ENCODE measurements around the gene UBE2E2.

UBE2E2 gene

GRCh38 chr3:23202921-23203707 lies at the start of gene UBE2E2:
TSS of gene UBE2E2 (plus strand) at chr3:23203327.
- Histone ChIP-seq H3K4me1 (peaks cover 8% of the 10 kb centered on the region), H3K27ac (peak within 1 kb of the TSS; percentile 84), H3K4me3 (peak within 1 kb of the TSS; percentile 98), H3K9me3 (no peaks in the 10 kb centered on the region), H3K4me2 (peak within 1 kb of the TSS; percentile 83), H3K36me3 (no peaks in the 10 kb centered on the region), H3K27me3 (peaks cover 12% of the 10 kb centered on the region), H4K20me1 (peaks cover 41% of the 10 kb centered on the region), H3K9ac (peak within 1 kb of the TSS; percentile 90)
- TF ChIP-seq Cebpa-rat (IDR thresholded peaks at IDR 0.05) = no peak

- Histone ChIP-seq H3K4me3 (no peak overlapping the region), H3K27ac (no peak overlapping the region), H3K36me3 (no peaks in the 10 kb centered on the region), H3K4me2 (no peak overlapping the region), H3K27me3 (no peaks in the 10 kb centered on the region), H3K9ac (no peak overlapping the region), H3K9me3 (peaks cover 5% of the 10 kb centered on the region; the same call in 1 of the 2 replicates), H4K20me1 (no peaks in the 10 kb centered on the region), H3K4me1 (no peaks in the 10 kb centered on the region)
- TF ChIP-seq Cebpa-rat (IDR thresholded peaks at IDR 0.05) = no peak
Measured at GRCh38 chr3:23153436-23153835, 49.7 kb upstream of the UBE2E2 start.

- Histone ChIP-seq H3K4me2 (no peak overlapping the region), H3K9me3 (peaks cover 5% of the 10 kb centered on the region; the same call in 1 of the 2 replicates), H3K4me1 (no peaks in the 10 kb centered on the region), H3K27me3 (no peaks in the 10 kb centered on the region), H3K36me3 (no peaks in the 10 kb centered on the region), H4K20me1 (no peaks in the 10 kb centered on the region), H3K4me3 (no peak overlapping the region), H3K9ac (no peak overlapping the region), H3K27ac (no peak overlapping the region)
- no peak for TF ChIP-seq Cebpa-rat (IDR thresholded peaks at IDR 0.05)
Measured at GRCh38 chr3:23157331-23157730, 45.8 kb upstream of the UBE2E2 start.

- H3K9me3 ChIP-seq = peaks cover 2% of the 10 kb centered on the region; the same call in 1 of the 2 replicates
- H3K9ac ChIP-seq = no peak overlapping the region
- TF ChIP-seq Cebpa-rat (IDR thresholded peaks at IDR 0.05) = no peak
- no peaks in the 10 kb centered on the region for H4K20me1 ChIP-seq
- no peak overlapping the region for H3K4me2 ChIP-seq
- peaks cover 7% of the 10 kb centered on the region for H3K4me1 ChIP-seq
- no peaks in the 10 kb centered on the region for H3K36me3 ChIP-seq
- H3K27ac ChIP-seq = no peak overlapping the region
- no peaks in the 10 kb centered on the region for H3K27me3 ChIP-seq
- H3K4me3 ChIP-seq = no peak overlapping the region
Measured at GRCh38 chr3:23159929-23160328, 43.2 kb upstream of the UBE2E2 start.

- Histone ChIP-seq H4K20me1 (no peaks in the 10 kb centered on the region), H3K4me2 (no peak overlapping the region), H3K27ac (no peak overlapping the region), H3K4me3 (no peak overlapping the region), H3K9me3 (no peaks in the 10 kb centered on the region), H3K4me1 (peaks cover 7% of the 10 kb centered on the region), H3K27me3 (no peaks in the 10 kb centered on the region), H3K36me3 (no peaks in the 10 kb centered on the region), H3K9ac (no peak overlapping the region)
- no peak for TF ChIP-seq Cebpa-rat (IDR thresholded peaks at IDR 0.05)
Measured at GRCh38 chr3:23161308-23161707, 41.8 kb upstream of the UBE2E2 start.

GRCh38 chr3:23161896-23162570 lies 41.1 kb upstream of the UBE2E2 start:
- H3K36me3 ChIP-seq = no peaks in the 10 kb centered on the region
- H3K4me3 ChIP-seq = no peak overlapping the region
- no peaks in the 10 kb centered on the region for H3K27me3 ChIP-seq
- no peak for TF ChIP-seq Cebpa-rat (IDR thresholded peaks at IDR 0.05)
- no peak overlapping the region for H3K27ac ChIP-seq
- H3K4me1 ChIP-seq = peaks cover 7% of the 10 kb centered on the region
- no peaks in the 10 kb centered on the region for H4K20me1 ChIP-seq
- no peak overlapping the region for H3K4me2 ChIP-seq
- H3K9ac ChIP-seq = no peak overlapping the region
- H3K9me3 ChIP-seq = no peaks in the 10 kb centered on the region

- H3K27ac ChIP-seq = no peak overlapping the region
Measured at GRCh38 chr3:23162934-23163333, 40.2 kb upstream of the UBE2E2 start.

GRCh38 chr3:23164746-23165145 lies 38.4 kb upstream of the UBE2E2 start:
- Histone ChIP-seq H3K27me3 (no peaks in the 10 kb centered on the region), H3K4me3 (no peak overlapping the region), H3K9me3 (no peaks in the 10 kb centered on the region), H3K4me1 (peaks cover 7% of the 10 kb centered on the region), H4K20me1 (no peaks in the 10 kb centered on the region), H3K9ac (no peak overlapping the region), H3K36me3 (no peaks in the 10 kb centered on the region), H3K27ac (no peak overlapping the region), H3K4me2 (no peak overlapping the region)
- no peak for TF ChIP-seq Cebpa-rat (IDR thresholded peaks at IDR 0.05)

More at GRCh38 chr3:23162934-23163333, 40.2 kb upstream of the UBE2E2 start:
- Histone ChIP-seq H3K4me2 (no peak overlapping the region), H3K36me3 (no peaks in the 10 kb centered on the region), H3K4me1 (peaks cover 7% of the 10 kb centered on the region), H3K4me3 (no peak overlapping the region), H3K9me3 (no peaks in the 10 kb centered on the region), H3K9ac (no peak overlapping the region), H3K27me3 (no peaks in the 10 kb centered on the region), H4K20me1 (no peaks in the 10 kb centered on the region)
- TF ChIP-seq Cebpa-rat (IDR thresholded peaks at IDR 0.05) = no peak

- Histone ChIP-seq H4K20me1 (no peaks in the 10 kb centered on the region), H3K9me3 (no peaks in the 10 kb centered on the region), H3K36me3 (no peaks in the 10 kb centered on the region), H3K27ac (no peak overlapping the region), H3K4me3 (no peak overlapping the region), H3K9ac (no peak overlapping the region), H3K27me3 (no peaks in the 10 kb centered on the region), H3K4me2 (no peak overlapping the region), H3K4me1 (peaks cover 7% of the 10 kb centered on the region)
- no peak for TF ChIP-seq Cebpa-rat (IDR thresholded peaks at IDR 0.05)
Measured at GRCh38 chr3:23165571-23165970, 37.6 kb upstream of the UBE2E2 start.

- Histone ChIP-seq H3K36me3 (no peaks in the 10 kb centered on the region), H3K4me1 (peaks cover 7% of the 10 kb centered on the region), H3K4me2 (no peak overlapping the region), H3K9ac (no peak overlapping the region), H4K20me1 (no peaks in the 10 kb centered on the region), H3K27ac (no peak overlapping the region), H3K9me3 (no peaks in the 10 kb centered on the region), H3K4me3 (no peak overlapping the region), H3K27me3 (no peaks in the 10 kb centered on the region)
- TF ChIP-seq Cebpa-rat (IDR thresholded peaks at IDR 0.05) = no peak
Measured at GRCh38 chr3:23166276-23166675, 36.9 kb upstream of the UBE2E2 start.

All from BLaER1 (cell line).